ENCODE results near the gene TCEA2. TPM values are rescaled to one million over a fixed set of nuclear protein-coding genes. Genes with fewer than 3 reads are reported as not detected.

Gene TCEA2
- total RNA-seq, 1 experiment from 2014 or later = 38.5 TPM

DNA sequence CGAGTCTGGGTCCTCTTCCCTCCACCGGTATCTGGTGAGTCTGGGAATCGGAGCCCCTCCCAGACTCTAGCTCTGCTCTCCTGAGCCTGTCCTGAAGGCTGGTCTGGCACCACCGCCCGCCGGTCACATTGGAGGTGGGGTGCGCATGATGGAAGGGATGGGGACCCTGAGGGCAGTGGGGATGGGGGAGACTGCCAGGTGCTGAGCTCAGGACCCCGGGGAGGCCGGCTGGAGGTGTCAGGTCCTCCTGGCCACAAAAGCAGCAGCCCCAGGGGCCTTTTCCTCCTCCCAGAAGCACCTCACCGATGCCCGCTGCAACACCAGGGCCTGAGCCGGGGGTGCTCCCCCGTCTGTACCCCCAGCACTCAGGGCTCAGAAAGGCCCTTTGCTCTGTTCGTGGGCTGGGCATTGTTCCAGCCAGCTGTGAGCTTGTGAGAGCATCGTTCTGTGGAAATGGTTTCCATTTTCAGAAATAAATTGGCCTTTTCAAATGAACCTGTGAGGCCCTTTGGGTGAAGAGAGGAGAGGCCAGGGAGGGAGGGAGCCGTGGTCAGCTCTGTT lies 46.9 kb downstream of the TCEA2 start:
- ChIA-PET POLR2A (no interaction called here), CTCF (interaction anchor here (0.7 kb wide), 1 partner anchor 9 kb away, joined by 3 read pairs; no protein-coding TSS in a partner anchor)
- BruUV-seq (replicated peaks) = no TSS peak
- in situ Hi-C loops (cut with HindIII; ENCODE audit: low pct_unique_long_range_greater_than_20kb, low sequenced_read_pairs) (no loop called here), intact Hi-C loops (cut with micrococcal nuclease; ENCODE audit: unreplicated experiment) (no loop called here)
- no peak for ATAC-seq
- H3K36me3 ChIP-seq (ENCODE audit: control insufficient read depth, insufficient read depth, low read length) = no peaks in the 10 kb centered on the region
- no peaks in the 10 kb centered on the region for H3K9me3 ChIP-seq (ENCODE audit: control insufficient read depth, insufficient read depth, low read depth, low read length)
- H3K27me3 ChIP-seq (ENCODE audit: control insufficient read depth, insufficient read depth, low read length) = no peaks in the 10 kb centered on the region
- H3K4me3 ChIP-seq (ENCODE audit: low read depth in 2 of 2, low read length in 2 of 2) = no peak overlapping the region
- DNase-seq (ENCODE audit: low read depth, low spot score) = no peak
- TF ChIP-seq SIN3A (IDR thresholded peaks at IDR 0.05; ENCODE audit: borderline replicate concordance, insufficient read depth, low read depth, low read length) (no peak), TCF7L2 (IDR thresholded peaks at IDR 0.05; ENCODE audit: low read depth, low read length) (no peak), POLR2AphosphoS5 (IDR thresholded peaks at IDR 0.05; ENCODE audit: low read depth, low read length) (no peak)
- TF ChIP-seq, protein P1, sequence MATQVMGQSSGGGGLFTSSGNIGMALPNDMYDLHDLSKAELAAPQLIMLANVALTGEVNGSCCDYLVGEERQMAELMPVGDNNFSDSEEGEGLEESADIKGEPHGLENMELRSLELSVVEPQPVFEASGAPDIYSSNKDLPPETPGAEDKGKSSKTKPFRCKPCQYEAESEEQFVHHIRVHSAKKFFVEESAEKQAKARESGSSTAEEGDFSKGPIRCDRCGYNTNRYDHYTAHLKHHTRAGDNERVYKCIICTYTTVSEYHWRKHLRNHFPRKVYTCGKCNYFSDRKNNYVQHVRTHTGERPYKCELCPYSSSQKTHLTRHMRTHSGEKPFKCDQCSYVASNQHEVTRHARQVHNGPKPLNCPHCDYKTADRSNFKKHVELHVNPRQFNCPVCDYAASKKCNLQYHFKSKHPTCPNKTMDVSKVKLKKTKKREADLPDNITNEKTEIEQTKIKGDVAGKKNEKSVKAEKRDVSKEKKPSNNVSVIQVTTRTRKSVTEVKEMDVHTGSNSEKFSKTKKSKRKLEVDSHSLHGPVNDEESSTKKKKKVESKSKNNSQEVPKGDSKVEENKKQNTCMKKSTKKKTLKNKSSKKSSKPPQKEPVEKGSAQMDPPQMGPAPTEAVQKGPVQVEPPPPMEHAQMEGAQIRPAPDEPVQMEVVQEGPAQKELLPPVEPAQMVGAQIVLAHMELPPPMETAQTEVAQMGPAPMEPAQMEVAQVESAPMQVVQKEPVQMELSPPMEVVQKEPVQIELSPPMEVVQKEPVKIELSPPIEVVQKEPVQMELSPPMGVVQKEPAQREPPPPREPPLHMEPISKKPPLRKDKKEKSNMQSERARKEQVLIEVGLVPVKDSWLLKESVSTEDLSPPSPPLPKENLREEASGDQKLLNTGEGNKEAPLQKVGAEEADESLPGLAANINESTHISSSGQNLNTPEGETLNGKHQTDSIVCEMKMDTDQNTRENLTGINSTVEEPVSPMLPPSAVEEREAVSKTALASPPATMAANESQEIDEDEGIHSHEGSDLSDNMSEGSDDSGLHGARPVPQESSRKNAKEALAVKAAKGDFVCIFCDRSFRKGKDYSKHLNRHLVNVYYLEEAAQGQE (IDR thresholded peaks at IDR 0.05; ENCODE audit: insufficient read depth in 1 of 2, low read depth in 2 of 2, low read length in 1 of 2) = no peak
- TF ChIP-seq, protein P2, sequence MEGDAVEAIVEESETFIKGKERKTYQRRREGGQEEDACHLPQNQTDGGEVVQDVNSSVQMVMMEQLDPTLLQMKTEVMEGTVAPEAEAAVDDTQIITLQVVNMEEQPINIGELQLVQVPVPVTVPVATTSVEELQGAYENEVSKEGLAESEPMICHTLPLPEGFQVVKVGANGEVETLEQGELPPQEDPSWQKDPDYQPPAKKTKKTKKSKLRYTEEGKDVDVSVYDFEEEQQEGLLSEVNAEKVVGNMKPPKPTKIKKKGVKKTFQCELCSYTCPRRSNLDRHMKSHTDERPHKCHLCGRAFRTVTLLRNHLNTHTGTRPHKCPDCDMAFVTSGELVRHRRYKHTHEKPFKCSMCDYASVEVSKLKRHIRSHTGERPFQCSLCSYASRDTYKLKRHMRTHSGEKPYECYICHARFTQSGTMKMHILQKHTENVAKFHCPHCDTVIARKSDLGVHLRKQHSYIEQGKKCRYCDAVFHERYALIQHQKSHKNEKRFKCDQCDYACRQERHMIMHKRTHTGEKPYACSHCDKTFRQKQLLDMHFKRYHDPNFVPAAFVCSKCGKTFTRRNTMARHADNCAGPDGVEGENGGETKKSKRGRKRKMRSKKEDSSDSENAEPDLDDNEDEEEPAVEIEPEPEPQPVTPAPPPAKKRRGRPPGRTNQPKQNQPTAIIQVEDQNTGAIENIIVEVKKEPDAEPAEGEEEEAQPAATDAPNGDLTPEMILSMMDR (IDR thresholded peaks at IDR 0.05) = no peak
- H3K4me1 ChIP-seq (ENCODE audit: control insufficient read depth, insufficient read depth, low read length) = no peaks in the 10 kb centered on the region; the same call in 1 of the 2 replicates
- no peak overlapping the region for H3K27ac ChIP-seq (ENCODE audit: low read length)

DNA sequence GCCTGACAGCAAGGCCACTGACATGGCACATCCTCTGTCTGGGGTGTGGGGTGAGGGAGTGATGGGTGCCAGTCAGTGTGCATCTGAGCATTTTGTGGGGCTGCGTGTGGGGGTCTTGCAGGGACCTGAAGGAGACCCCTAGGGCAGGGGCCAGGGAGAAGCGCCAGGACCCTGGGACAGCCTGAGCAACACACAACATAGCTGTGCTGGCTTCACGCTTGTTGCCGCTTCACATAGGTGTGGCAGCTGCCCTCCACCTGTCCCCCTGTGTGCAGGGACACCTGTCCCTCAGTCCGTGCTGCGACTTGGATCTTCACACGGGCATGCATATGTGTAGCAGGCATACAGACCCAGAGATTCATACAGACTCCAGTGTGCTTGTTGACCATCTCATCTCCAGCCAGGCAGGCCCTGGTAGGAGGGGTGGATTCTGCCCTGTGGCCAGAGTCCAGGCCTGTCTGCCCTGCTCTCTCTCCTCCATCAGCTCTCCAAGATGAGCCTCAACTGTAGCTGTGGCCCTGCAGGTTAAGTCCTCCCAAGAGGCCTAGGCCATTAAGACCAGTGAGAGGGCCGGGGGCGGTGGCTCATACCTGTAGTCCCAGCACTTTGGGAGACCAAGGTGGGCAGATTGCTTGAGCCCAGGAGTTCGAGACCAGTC lies 47.5 kb downstream of the TCEA2 start:
- no peak overlapping the region for H3K27ac ChIP-seq (ENCODE audit: low read length)
- ChIA-PET CTCF (no interaction called here), POLR2A (no interaction called here)
- no peaks in the 10 kb centered on the region for H3K9me3 ChIP-seq (ENCODE audit: control insufficient read depth, insufficient read depth, low read depth, low read length)
- H3K36me3 ChIP-seq (ENCODE audit: control insufficient read depth, insufficient read depth, low read length) = no peaks in the 10 kb centered on the region
- TF ChIP-seq, protein P1 (IDR thresholded peaks at IDR 0.05; ENCODE audit: insufficient read depth in 1 of 2, low read depth in 2 of 2, low read length in 1 of 2) = no peak
- TF ChIP-seq TCF7L2 (IDR thresholded peaks at IDR 0.05; ENCODE audit: low read depth, low read length) = no peak
- no peak for TF ChIP-seq POLR2AphosphoS5 (IDR thresholded peaks at IDR 0.05; ENCODE audit: low read depth, low read length)
- TF ChIP-seq, protein P2 (IDR thresholded peaks at IDR 0.05) = no peak
- TF ChIP-seq SIN3A (IDR thresholded peaks at IDR 0.05; ENCODE audit: borderline replicate concordance, insufficient read depth, low read depth, low read length) = no peak
- ATAC-seq (no peak), DNase-seq (ENCODE audit: low read depth, low spot score) (no peak)
- no peak overlapping the region for H3K4me3 ChIP-seq (ENCODE audit: low read depth in 2 of 2, low read length in 2 of 2)
- BruUV-seq (replicated peaks) = no TSS peak
- intact Hi-C loops (cut with micrococcal nuclease; ENCODE audit: unreplicated experiment) = no loop called here
- H3K27me3 ChIP-seq (ENCODE audit: control insufficient read depth, insufficient read depth, low read length) = no peaks in the 10 kb centered on the region
- no peaks in the 10 kb centered on the region; the same call in 1 of the 2 replicates for H3K4me1 ChIP-seq (ENCODE audit: control insufficient read depth, insufficient read depth, low read length)
- in situ Hi-C loops (cut with HindIII; ENCODE audit: low pct_unique_long_range_greater_than_20kb, low sequenced_read_pairs) = no loop called here

All from Panc1 (cell line).